22Rv1 (cell line): Measurements from ENCODE around the gene ILDR2.

Experiments used
- H3K27ac ChIP-seq: fragments of 450-650 bp; 2 replicates; pipeline ENCODE4 v1.5.1; 2017
- CTCF ChIP-seq: fragments of 450-650 bp; IDR thresholded peaks from 2 replicates; pipeline ENCODE4 v1.5.1; 2017; ENCODE audit warnings: mild to moderate bottlenecking
- ZFX ChIP-seq: fragments of 450-650 bp; IDR thresholded peaks from 2 replicates; pipeline ENCODE4 v1.6.1; 2017; ENCODE audit warnings: antibody characterized with exemption, borderline replicate concordance

ILDR2 gene

GRCh38 chr1:166975361-166976129 lies at the start of gene ILDR2:
Gene ILDR2, minus strand, starts transcription at chr1:166975540. Its CDS starts 272 bp downstream, at chr1:166975268.
- TF ChIP-seq ZFX (no peak), CTCF (peak; percentile 67)
- H3K27ac ChIP-seq, result no peak within 1 kb of the TSS

- no peak for TF ChIP-seq CTCF
- TF ChIP-seq ZFX, result no peak
- H3K27ac ChIP-seq, result no peak overlapping the region
Measured at GRCh38 chr1:167022384-167022783, 47.0 kb upstream of the ILDR2 start.

GRCh38 chr1:167016100-167016750 lies 40.9 kb upstream of the ILDR2 start:
- TF ChIP-seq CTCF, result no peak
- no peak for TF ChIP-seq ZFX
- no peak overlapping the region for H3K27ac ChIP-seq

- TF ChIP-seq CTCF, result no peak
- TF ChIP-seq ZFX, result no peak
Measured at GRCh38 chr1:167013108-167013929, 38.0 kb upstream of the ILDR2 start.

GRCh38 chr1:167012570-167012969 lies 37.2 kb upstream of the ILDR2 start:
- no peak overlapping the region for H3K27ac ChIP-seq
- TF ChIP-seq ZFX, result no peak
- no peak for TF ChIP-seq CTCF

More at GRCh38 chr1:167013108-167013929, 38.0 kb upstream of the ILDR2 start:
- no peak overlapping the region for H3K27ac ChIP-seq

- TF ChIP-seq CTCF (no peak), ZFX (no peak)
- H3K27ac ChIP-seq, result no peak overlapping the region
Measured at GRCh38 chr1:167011560-167012191, 36.3 kb upstream of the ILDR2 start.
